ENCODE measurements around the gene DCAF5.

DCAF5 gene

GRCh38 chr14:69108358-69108757, 44.6 kb downstream of the DCAF5 start:
- H3K79me1 ChIP-seq (ENCODE audit: low read depth, low read length): no peaks in the 10 kb centered on the region
- H3K4me3 ChIP-seq (ENCODE audit: low read length in 2 of 2): no peak overlapping the region
- no peak overlapping the region for H3K18ac ChIP-seq (ENCODE audit: low read length)
- H2BK120ac ChIP-seq (ENCODE audit: low read depth, low read length): no peak overlapping the region
- no peaks in the 10 kb centered on the region for H3K4me1 ChIP-seq (ENCODE audit: control insufficient read depth in 2 of 2, insufficient read depth in 1 of 2, low read depth in 1 of 2, low read length in 2 of 2)
- H3K36me3 ChIP-seq (replicated peaks in 1 of 2; ENCODE audit: control insufficient read depth in 2 of 2, insufficient read depth in 2 of 2, low read length in 2 of 2): peaks cover 4 to 63% of the 10 kb centered on the region in 2 donors
- no peak overlapping the region for H4K91ac ChIP-seq (ENCODE audit: low read depth, low read length, poor library complexity)
- H3K9me3 ChIP-seq (replicated peaks in 1 of 2; ENCODE audit: control insufficient read depth in 2 of 2, insufficient read depth in 1 of 2, low read depth in 1 of 2, low read length in 2 of 2): no peaks in the 10 kb centered on the region
- no peak overlapping the region for H3K27ac ChIP-seq (replicated peaks; ENCODE audit: low read length)
- no peak overlapping the region for H3K9ac ChIP-seq (ENCODE audit: low read depth, low read length, poor library complexity)
- H2BK5ac ChIP-seq (ENCODE audit: low read length): no peak overlapping the region
- no peak overlapping the region for H2BK12ac ChIP-seq (ENCODE audit: low read length)
- no peak overlapping the region for H2AFZ ChIP-seq (ENCODE audit: low read length)
- H3K4ac ChIP-seq (ENCODE audit: low read length): no peak overlapping the region
- no CpG with 5 or more reads among the region's 3 CpGs for WGBS, 2 donors (ENCODE audit: extremely low coverage in 2 of 2, insufficient read length in 2 of 2, insufficient replicate concordance in 1 of 2)
- H2BK15ac ChIP-seq (ENCODE audit: low read length): no peak overlapping the region
- H3K14ac ChIP-seq (ENCODE audit: low read length): no peak overlapping the region
- no peak overlapping the region for H3K23ac ChIP-seq (ENCODE audit: low read depth, low read length, poor library complexity)
- H3K27me3 ChIP-seq (ENCODE audit: control insufficient read depth in 3 of 3, insufficient read depth in 3 of 3, low read depth in 1 of 3, low read length in 3 of 3): no peaks in the 10 kb centered on the region
- H2AK5ac ChIP-seq (ENCODE audit: low read depth, low read length): no peak overlapping the region
- no peak for DNase-seq (ENCODE audit: low spot score)
- H4K8ac ChIP-seq (ENCODE audit: low read depth, low read length): no peak overlapping the region
- H3K4me2 ChIP-seq (ENCODE audit: insufficient read depth, low read length, poor library complexity, severe bottlenecking): no peak overlapping the region

- Histone ChIP-seq H3K27ac (replicated peaks; ENCODE audit: low read length) (no peak overlapping the region), H3K23ac (ENCODE audit: low read depth, low read length, poor library complexity) (no peak overlapping the region), H3K36me3 (replicated peaks in 1 of 2; ENCODE audit: control insufficient read depth in 2 of 2, insufficient read depth in 2 of 2, low read length in 2 of 2) (peaks cover 4 to 64% of the 10 kb centered on the region in 2 donors), H4K8ac (ENCODE audit: low read depth, low read length) (no peak overlapping the region), H2BK12ac (ENCODE audit: low read length) (no peak overlapping the region), H3K14ac (ENCODE audit: low read length) (no peak overlapping the region), H3K27me3 (ENCODE audit: control insufficient read depth in 3 of 3, insufficient read depth in 3 of 3, low read depth in 1 of 3, low read length in 3 of 3) (no peaks in the 10 kb centered on the region), H3K9me3 (replicated peaks in 1 of 2; ENCODE audit: control insufficient read depth in 2 of 2, insufficient read depth in 1 of 2, low read depth in 1 of 2, low read length in 2 of 2) (no peaks in the 10 kb centered on the region), H4K91ac (ENCODE audit: low read depth, low read length, poor library complexity) (no peak overlapping the region), H3K4me2 (ENCODE audit: insufficient read depth, low read length, poor library complexity, severe bottlenecking) (no peak overlapping the region), H3K18ac (ENCODE audit: low read length) (no peak overlapping the region), H2AK5ac (ENCODE audit: low read depth, low read length) (no peak overlapping the region), H2BK5ac (ENCODE audit: low read length) (no peak overlapping the region), H2BK120ac (ENCODE audit: low read depth, low read length) (no peak overlapping the region), H3K79me1 (ENCODE audit: low read depth, low read length) (no peaks in the 10 kb centered on the region), H2AFZ (ENCODE audit: low read length) (no peak overlapping the region), H3K4ac (ENCODE audit: low read length) (no peak overlapping the region), H3K4me1 (ENCODE audit: control insufficient read depth in 2 of 2, insufficient read depth in 1 of 2, low read depth in 1 of 2, low read length in 2 of 2) (no peaks in the 10 kb centered on the region), H3K4me3 (ENCODE audit: low read length in 2 of 2) (no peak overlapping the region), H3K9ac (ENCODE audit: low read depth, low read length, poor library complexity) (no peak overlapping the region), H2BK15ac (ENCODE audit: low read length) (no peak overlapping the region)
- no CpG with 5 or more reads among the region's 3 CpGs for WGBS, 2 donors (ENCODE audit: extremely low coverage in 2 of 2, insufficient read length in 2 of 2, insufficient replicate concordance in 1 of 2)
- no peak for DNase-seq (ENCODE audit: low spot score)
These were observed 45.4 kb downstream of the DCAF5 start for GRCh38 chr14:69107407-69108003.

- WGBS, 2 donors (ENCODE audit: extremely low coverage in 2 of 2, insufficient read length in 2 of 2, insufficient replicate concordance in 1 of 2): no CpG with 5 or more reads among the region's 5 CpGs
These were observed 46.5 kb downstream of the DCAF5 start for GRCh38 chr14:69106451-69106850.

DNA sequence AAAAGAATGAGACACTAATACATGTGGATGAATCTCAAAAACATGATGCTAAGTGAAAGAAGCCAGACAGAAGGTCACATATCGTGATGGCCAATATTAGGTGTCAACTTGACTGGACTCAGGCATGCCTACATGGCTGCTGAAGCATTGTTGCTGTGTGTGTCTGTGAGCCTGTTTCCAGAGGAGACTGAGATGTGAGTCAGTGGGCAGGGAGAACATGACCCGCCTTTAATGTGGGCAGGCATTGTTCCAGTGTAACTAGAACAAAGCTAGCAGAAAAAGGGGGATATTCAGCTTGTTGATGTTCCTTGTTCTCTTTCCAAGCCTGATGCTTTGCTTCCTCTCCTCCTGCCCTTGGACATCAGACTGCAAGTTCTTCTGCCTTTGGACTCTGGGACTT, 47.6 kb downstream of the DCAF5 start:
- H3K9ac ChIP-seq (ENCODE audit: low read depth, low read length, poor library complexity): no peak overlapping the region
- no peak overlapping the region for H3K4me2 ChIP-seq (ENCODE audit: insufficient read depth, low read length, poor library complexity, severe bottlenecking)
- H2BK120ac ChIP-seq (ENCODE audit: low read depth, low read length): no peak overlapping the region
- no peaks in the 10 kb centered on the region for H3K4me1 ChIP-seq (ENCODE audit: control insufficient read depth in 2 of 2, insufficient read depth in 1 of 2, low read depth in 1 of 2, low read length in 2 of 2)
- H3K4ac ChIP-seq (ENCODE audit: low read length): no peak overlapping the region
- H3K36me3 ChIP-seq (replicated peaks in 1 of 2; ENCODE audit: control insufficient read depth in 2 of 2, insufficient read depth in 2 of 2, low read length in 2 of 2): peaks cover 4 to 55% of the 10 kb centered on the region in 2 donors
- H3K23ac ChIP-seq (ENCODE audit: low read depth, low read length, poor library complexity): no peak overlapping the region
- H2AK5ac ChIP-seq (ENCODE audit: low read depth, low read length): no peak overlapping the region
- no peak overlapping the region for H2BK12ac ChIP-seq (ENCODE audit: low read length)
- no CpG with 5 or more reads among the region's 2 CpGs for whole genome bisulfite sequencing, 2 donors (ENCODE audit: extremely low coverage in 2 of 2, insufficient read length in 2 of 2, insufficient replicate concordance in 1 of 2)
- no peaks in the 10 kb centered on the region for H3K79me1 ChIP-seq (ENCODE audit: low read depth, low read length)
- H3K27ac ChIP-seq (replicated peaks; ENCODE audit: low read length): no peak overlapping the region
- DNase-seq (ENCODE audit: low spot score): no peak
- H3K27me3 ChIP-seq (ENCODE audit: control insufficient read depth in 3 of 3, insufficient read depth in 3 of 3, low read depth in 1 of 3, low read length in 3 of 3): no peaks in the 10 kb centered on the region
- H4K91ac ChIP-seq (ENCODE audit: low read depth, low read length, poor library complexity): no peak overlapping the region
- H4K8ac ChIP-seq (ENCODE audit: low read depth, low read length): no peak overlapping the region
- no peak overlapping the region for H2AFZ ChIP-seq (ENCODE audit: low read length)
- H3K18ac ChIP-seq (ENCODE audit: low read length): no peak overlapping the region
- no peak overlapping the region for H3K14ac ChIP-seq (ENCODE audit: low read length)
- H2BK5ac ChIP-seq (ENCODE audit: low read length): no peak overlapping the region
- H3K9me3 ChIP-seq (replicated peaks in 1 of 2; ENCODE audit: control insufficient read depth in 2 of 2, insufficient read depth in 1 of 2, low read depth in 1 of 2, low read length in 2 of 2): no peaks in the 10 kb centered on the region
- no peak overlapping the region for H2BK15ac ChIP-seq (ENCODE audit: low read length)
- no peak overlapping the region for H3K4me3 ChIP-seq (ENCODE audit: low read length in 2 of 2)

More at GRCh38 chr14:69106451-69106850, 46.5 kb downstream of the DCAF5 start:
- Histone ChIP-seq H3K4me3 (ENCODE audit: low read length in 2 of 2) (no peak overlapping the region), H3K9me3 (replicated peaks in 1 of 2; ENCODE audit: control insufficient read depth in 2 of 2, insufficient read depth in 1 of 2, low read depth in 1 of 2, low read length in 2 of 2) (no peaks in the 10 kb centered on the region), H3K4me2 (ENCODE audit: insufficient read depth, low read length, poor library complexity, severe bottlenecking) (no peak overlapping the region), H3K27ac (replicated peaks; ENCODE audit: low read length) (no peak overlapping the region), H3K4me1 (ENCODE audit: control insufficient read depth in 2 of 2, insufficient read depth in 1 of 2, low read depth in 1 of 2, low read length in 2 of 2) (no peaks in the 10 kb centered on the region), H3K14ac (ENCODE audit: low read length) (no peak overlapping the region), H2AK5ac (ENCODE audit: low read depth, low read length) (no peak overlapping the region), H4K8ac (ENCODE audit: low read depth, low read length) (no peak overlapping the region), H2BK12ac (ENCODE audit: low read length) (no peak overlapping the region), H3K9ac (ENCODE audit: low read depth, low read length, poor library complexity) (no peak overlapping the region), H3K23ac (ENCODE audit: low read depth, low read length, poor library complexity) (no peak overlapping the region), H2BK15ac (ENCODE audit: low read length) (no peak overlapping the region), H3K79me1 (ENCODE audit: low read depth, low read length) (no peaks in the 10 kb centered on the region), H3K27me3 (ENCODE audit: control insufficient read depth in 3 of 3, insufficient read depth in 3 of 3, low read depth in 1 of 3, low read length in 3 of 3) (no peaks in the 10 kb centered on the region), H3K4ac (ENCODE audit: low read length) (no peak overlapping the region), H2BK120ac (ENCODE audit: low read depth, low read length) (no peak overlapping the region), H4K91ac (ENCODE audit: low read depth, low read length, poor library complexity) (no peak overlapping the region), H3K18ac (ENCODE audit: low read length) (no peak overlapping the region), H2AFZ (ENCODE audit: low read length) (no peak overlapping the region), H3K36me3 (replicated peaks in 1 of 2; ENCODE audit: control insufficient read depth in 2 of 2, insufficient read depth in 2 of 2, low read length in 2 of 2) (peaks cover 4 to 58% of the 10 kb centered on the region in 2 donors), H2BK5ac (ENCODE audit: low read length) (no peak overlapping the region)
- DNase-seq (ENCODE audit: low spot score): no peak

Data from neuronal stem cell (in vitro differentiated cells).